NCI-H146 (cell line): ENCODE measurements around the gene SFXN2.
"Not testable (repeated sequence)": the region's sequence is repeated elsewhere in the genome, so short reads cannot be mapped to it uniquely, and the experiment has no call there.

Source experiments
- DNase-seq: peaks from one replicate; lab custom pipeline; 2025; lab: John Stamatoyannopoulos, UW

SFXN2 gene, protein sequence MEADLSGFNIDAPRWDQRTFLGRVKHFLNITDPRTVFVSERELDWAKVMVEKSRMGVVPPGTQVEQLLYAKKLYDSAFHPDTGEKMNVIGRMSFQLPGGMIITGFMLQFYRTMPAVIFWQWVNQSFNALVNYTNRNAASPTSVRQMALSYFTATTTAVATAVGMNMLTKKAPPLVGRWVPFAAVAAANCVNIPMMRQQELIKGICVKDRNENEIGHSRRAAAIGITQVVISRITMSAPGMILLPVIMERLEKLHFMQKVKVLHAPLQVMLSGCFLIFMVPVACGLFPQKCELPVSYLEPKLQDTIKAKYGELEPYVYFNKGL

GRCh38 chr10:102714621-102715455 is at the start of gene SFXN2:
TSS of gene SFXN2 (plus strand) at chr10:102714636. CDS start at chr10:102726637, 12,001 bp downstream.
- no peak for DNase-seq

GRCh38 chr10:102665904-102666509 is 48.4 kb upstream of the SFXN2 start:
- DNase-seq = no peak

DNA sequence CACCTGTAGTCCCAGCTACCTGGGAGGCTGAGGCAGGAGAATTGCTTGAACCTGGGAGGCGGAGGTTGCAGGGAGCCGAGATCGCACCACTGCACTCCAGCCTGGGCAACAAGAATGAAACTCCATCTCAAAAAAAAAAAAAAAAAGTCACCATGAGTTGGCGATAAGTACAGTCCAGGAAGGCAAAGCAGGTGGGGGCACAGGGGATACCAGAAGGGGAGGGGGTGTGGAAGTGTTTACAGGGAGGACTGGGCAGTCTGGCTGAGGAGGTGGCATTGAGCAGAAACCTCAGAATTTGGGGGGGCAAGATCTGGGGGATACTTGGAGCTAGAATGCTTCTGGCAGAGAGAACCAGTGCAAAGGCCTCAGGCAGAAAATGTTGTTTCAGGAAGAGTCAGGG is 47.0 kb upstream of the SFXN2 start:
- DNase-seq = not testable (repeated sequence)

- DNase-seq = no peak
Measured at GRCh38 chr10:102668326-102669107, 45.9 kb upstream of the SFXN2 start.

GRCh38 chr10:102669206-102670064 is 45.0 kb upstream of the SFXN2 start:
- DNase-seq = no peak

- no peak for DNase-seq
Measured at GRCh38 chr10:102670065-102670670, 44.3 kb upstream of the SFXN2 start.

- no peak for DNase-seq
Measured at GRCh38 chr10:102670871-102671434, 43.5 kb upstream of the SFXN2 start.

GRCh38 chr10:102673236-102673818 is 41.1 kb upstream of the SFXN2 start:
- DNase-seq = no peak

- DNase-seq = no peak
Measured at GRCh38 chr10:102673819-102674511, 40.5 kb upstream of the SFXN2 start.

DNA sequence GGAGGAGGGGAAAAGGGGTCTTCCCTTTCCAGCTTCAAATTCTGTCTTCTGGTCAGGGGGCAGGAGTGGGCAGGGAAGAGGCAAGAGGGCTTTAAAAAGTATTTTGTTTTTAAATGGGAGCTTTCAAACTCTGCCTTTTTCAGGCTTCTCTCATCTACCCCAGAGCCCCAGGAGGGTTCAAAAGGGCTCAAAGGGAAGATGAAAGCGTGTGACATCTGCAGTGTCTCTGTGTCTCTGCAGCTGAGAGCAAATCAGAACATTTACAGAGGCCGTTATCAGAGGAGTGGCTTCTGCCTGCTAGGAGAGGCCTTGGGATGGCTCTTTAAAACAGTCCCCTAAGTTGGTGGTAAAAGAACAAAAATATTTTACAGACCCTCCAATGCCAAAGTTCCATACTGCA is 39.9 kb upstream of the SFXN2 start:
- DNase-seq = no peak

GRCh38 chr10:102675011-102675665 is 39.3 kb upstream of the SFXN2 start:
- DNase-seq = no peak

GRCh38 chr10:102675666-102676533 is 38.5 kb upstream of the SFXN2 start:
- DNase-seq = no peak

DNA sequence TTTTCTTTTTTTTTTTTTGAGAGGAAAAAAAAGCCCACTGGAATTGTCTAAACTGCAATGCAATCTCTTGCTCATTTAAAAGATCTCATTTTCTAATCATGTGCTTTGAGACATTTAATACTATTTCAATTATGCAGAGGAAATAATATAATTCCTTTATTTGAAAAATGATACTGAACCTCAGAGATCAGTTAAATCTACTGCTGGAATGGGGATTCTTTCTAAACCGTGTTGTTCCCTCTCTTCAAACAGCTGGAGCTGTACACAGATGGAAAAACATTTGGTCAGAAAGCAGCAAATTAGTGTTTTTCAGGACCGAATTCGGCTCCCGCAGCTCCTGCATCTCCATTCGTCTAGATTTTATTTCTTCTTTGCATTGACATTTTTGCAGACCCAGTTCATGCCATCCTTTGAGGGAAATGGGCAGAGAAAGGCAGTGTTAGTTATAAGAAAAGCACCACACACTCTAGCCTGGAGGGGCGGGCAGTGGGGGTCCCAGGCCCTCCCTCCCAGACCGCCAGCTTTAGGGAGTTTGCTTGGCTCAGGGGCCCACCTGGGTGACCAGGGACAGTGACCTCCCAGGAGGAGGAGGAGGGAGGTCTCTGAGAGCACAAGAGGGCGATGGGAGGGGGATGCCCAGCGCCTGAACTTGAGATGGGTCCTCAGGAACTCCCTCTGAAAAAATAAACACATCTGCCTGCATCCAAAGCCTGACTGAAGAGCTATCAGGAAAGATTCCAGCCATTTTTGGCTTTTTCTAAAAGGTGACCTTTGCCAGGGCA is 37.7 kb upstream of the SFXN2 start:
- DNase-seq = no peak

DNA sequence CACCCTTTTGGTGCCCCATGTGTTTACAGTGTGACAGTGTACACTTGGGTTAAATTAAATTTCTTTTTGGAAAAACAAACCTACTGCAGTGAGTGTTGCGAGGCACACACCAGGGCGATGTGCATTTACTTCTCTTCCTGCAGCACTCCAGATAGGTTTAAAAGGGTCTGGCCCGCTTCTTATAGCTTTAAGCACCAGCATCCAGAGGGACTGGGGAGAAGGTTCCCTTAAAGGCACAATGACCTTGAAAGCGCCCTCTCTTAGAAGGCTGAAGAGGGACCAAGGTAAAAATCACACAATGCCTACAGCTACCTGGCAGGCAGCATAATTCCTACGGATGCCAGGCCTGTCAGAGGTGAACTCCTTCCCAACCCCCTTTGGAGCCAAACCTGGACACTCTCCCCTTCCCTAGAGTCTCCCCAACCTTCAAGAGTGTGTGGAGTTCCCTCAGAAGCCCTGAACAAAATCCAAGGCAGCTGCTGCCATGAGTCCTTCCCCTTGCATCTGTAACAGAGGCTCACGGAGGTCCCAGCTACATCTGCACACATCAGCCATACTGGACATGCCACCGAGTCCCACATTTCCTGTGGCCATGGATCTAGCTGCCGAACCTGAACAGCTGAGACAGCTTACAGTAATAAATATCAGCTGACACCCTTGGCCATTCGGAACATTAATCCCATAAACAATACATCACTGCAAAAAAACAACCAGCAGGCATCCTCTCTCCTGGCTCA is 36.9 kb upstream of the SFXN2 start:
- no peak for DNase-seq

GRCh38 chr10:102678068-102678400 is 36.4 kb upstream of the SFXN2 start:
- peak; percentile 67 for DNase-seq

DNA sequence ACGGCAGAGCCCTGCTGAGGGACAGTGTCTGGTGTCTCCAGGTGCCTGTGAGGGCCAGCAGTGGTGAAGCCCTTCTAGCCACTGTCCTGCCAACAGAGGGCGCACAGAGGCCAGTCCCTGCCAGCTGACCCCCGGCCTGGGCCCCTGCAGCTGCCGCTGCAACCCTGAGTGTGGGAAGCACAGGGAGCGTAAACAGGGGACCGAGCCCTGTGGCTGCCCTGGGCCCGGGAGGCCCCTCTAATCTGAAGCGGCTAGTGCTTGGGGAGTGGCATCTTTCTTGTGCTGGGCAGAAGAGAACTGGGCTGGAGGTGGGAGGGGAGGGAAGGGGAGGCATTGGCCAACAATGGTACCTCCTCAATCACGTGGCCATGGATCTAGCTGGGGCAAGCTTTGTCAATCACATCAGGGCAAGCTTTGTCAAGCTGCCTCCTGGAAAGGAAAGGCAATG is 35.6 kb upstream of the SFXN2 start:
- peak; percentile 90 for DNase-seq
